CD4-positive, alpha-beta T cell treated with Interferon gamma for 1 hour (primary cell): ENCODE measurements around the gene KNDC1.
"Not testable (repeated sequence)": the region's sequence is repeated elsewhere in the genome, so short reads cannot be mapped to it uniquely, and the experiment has no call there.

Source experiments
- DNase-seq: peaks from one replicate; pipeline ENCODE4 v3.0.0-alpha.2; 2020

Gene KNDC1

GRCh38 chr10:133247681-133248333 is 87.8 kb downstream of the KNDC1 start:
- DNase-seq, result no peak

- no peak for DNase-seq
Measured at GRCh38 chr10:133248334-133248715, 88.3 kb downstream of the KNDC1 start.

- no peak for DNase-seq
Measured at GRCh38 chr10:133249094-133249780, 89.2 kb downstream of the KNDC1 start.

GRCh38 chr10:133249975-133250754 is 90.1 kb downstream of the KNDC1 start:
- no peak for DNase-seq

- no peak for DNase-seq
Measured at GRCh38 chr10:133251388-133252222, 91.6 kb downstream of the KNDC1 start.

- no peak for DNase-seq
Measured at GRCh38 chr10:133252223-133252552, 92.2 kb downstream of the KNDC1 start.

GRCh38 chr10:133253361-133253955 is 93.4 kb downstream of the KNDC1 start:
- DNase-seq, result no peak

GRCh38 chr10:133254421-133255120 is 94.6 kb downstream of the KNDC1 start:
- DNase-seq, result no peak

- DNase-seq, result no peak
Measured at GRCh38 chr10:133255323-133255722, 95.3 kb downstream of the KNDC1 start.

GRCh38 chr10:133257489-133258065 is 97.6 kb downstream of the KNDC1 start:
- peak; percentile 32 for DNase-seq

GRCh38 chr10:133258066-133258817 is 98.2 kb downstream of the KNDC1 start:
- peak; percentile 24 for DNase-seq

- DNase-seq, result peak; percentile 82
Measured at GRCh38 chr10:133258818-133259601, 99.0 kb downstream of the KNDC1 start.

GRCh38 chr10:133259602-133259989 is 99.6 kb downstream of the KNDC1 start:
- no peak for DNase-seq

GRCh38 chr10:133260895-133261725 is 101.1 kb downstream of the KNDC1 start:
- DNase-seq, result peak; percentile 71

- DNase-seq, result peak; percentile 88
Measured at GRCh38 chr10:133261726-133262325, 101.8 kb downstream of the KNDC1 start.

GRCh38 chr10:133262696-133263095 is 102.7 kb downstream of the KNDC1 start:
- no peak for DNase-seq

- DNase-seq, result no peak
Measured at GRCh38 chr10:133263674-133264073, 103.7 kb downstream of the KNDC1 start.

- DNase-seq, result peak; percentile 62
Measured at GRCh38 chr10:133264461-133264860, 104.4 kb downstream of the KNDC1 start.

- DNase-seq, result not testable (repeated sequence)
Measured at GRCh38 chr10:133265052-133265451, 105.0 kb downstream of the KNDC1 start.
